H9 (cell line): ENCODE data around the gene AP1S1. TPM values are rescaled to one million over a fixed set of nuclear protein-coding genes. Genes with fewer than 3 reads are reported as not detected.
A peak's percentile ranks its signal among the peaks of the same experiment; 100 is the strongest.

Experiments used
- DNase-seq: peaks from one replicate; pipeline ENCODE4 v3.0.0-alpha.2; 2017
- H2AFZ ChIP-seq: one replicate; pipeline ENCODE4 v1.6.1; 2013; ENCODE audit warnings: mild to moderate bottlenecking, low read length, control low read depth, moderate library complexity
- H2AK5ac ChIP-seq: 2 replicates; pipeline ENCODE4 v1.6.1; 2013; ENCODE audit warnings: low read length, control low read depth, mixed read lengths; ENCODE audit not compliant: insufficient read length
- H2BK120ac ChIP-seq: one replicate; pipeline ENCODE4 v1.6.1; 2013; ENCODE audit warnings: low read depth, mild to moderate bottlenecking, low read length, control low read depth, inconsistent platforms; ENCODE audit not compliant: poor library complexity, severe bottlenecking
- H2BK12ac ChIP-seq: 2 replicates; pipeline ENCODE4 v1.6.1; 2013; ENCODE audit warnings: low read length, control low read depth, mixed read lengths, low read depth; ENCODE audit not compliant: insufficient read length
- H2BK15ac ChIP-seq: 2 replicates; pipeline ENCODE4 v1.6.1; 2013; ENCODE audit warnings: low read depth, low read length, control low read depth
- H2BK20ac ChIP-seq: one replicate; pipeline ENCODE4 v1.6.1; 2013; ENCODE audit warnings: low read depth, mild to moderate bottlenecking, low read length, control low read depth, inconsistent platforms; ENCODE audit not compliant: poor library complexity, severe bottlenecking
- H2BK5ac ChIP-seq: 2 replicates; pipeline ENCODE4 v1.6.1; 2013; ENCODE audit warnings: low read length, control low read depth, mixed read lengths; ENCODE audit not compliant: insufficient read length
- H3K14ac ChIP-seq: 2 replicates; pipeline ENCODE4 v1.6.1; 2013; ENCODE audit warnings: low read length, control low read depth; ENCODE audit not compliant: insufficient read depth
- H3K18ac ChIP-seq: 2 replicates; pipeline ENCODE4 v1.6.1; 2013; ENCODE audit warnings: low read depth, mild to moderate bottlenecking, mixed read lengths, low read length, control low read depth; ENCODE audit not compliant: insufficient read length
- H3K23ac ChIP-seq: 2 replicates; pipeline ENCODE4 v1.6.1; 2013; ENCODE audit warnings: low read length, control low read depth, mixed read lengths, low read depth; ENCODE audit not compliant: insufficient read length
- H3K23me2 ChIP-seq: 2 replicates; pipeline ENCODE4 v1.6.1; 2013; ENCODE audit warnings: low read depth, mild to moderate bottlenecking, mixed read lengths, low read length, control low read depth; ENCODE audit not compliant: insufficient read length, poor library complexity, severe bottlenecking
- H3K27ac ChIP-seq: 2 replicates; pipeline ENCODE4 v1.5.1; 2013; ENCODE audit warnings: low read length, control low read depth, mixed read lengths, low read depth; ENCODE audit not compliant: insufficient read length
- H3K27me3 ChIP-seq: 2 replicates; pipeline ENCODE4 v1.6.1; 2013; ENCODE audit warnings: low read length, control low read depth, inconsistent platforms; ENCODE audit not compliant: insufficient read depth
- H3K4ac ChIP-seq: 2 replicates; pipeline ENCODE4 v1.6.1; 2013; ENCODE audit warnings: low read depth, mild to moderate bottlenecking, control low read depth, inconsistent platforms, low read length, moderate library complexity
- H3K4me1 ChIP-seq: 2 replicates; pipeline ENCODE4 v1.6.1; 2013; ENCODE audit warnings: low read length, control low read depth, inconsistent platforms; ENCODE audit not compliant: insufficient read depth
- H3K4me2 ChIP-seq: 2 replicates; pipeline ENCODE4 v1.6.1; 2013; ENCODE audit warnings: low read length, control low read depth, mixed read lengths; ENCODE audit not compliant: insufficient read length, insufficient read depth
- H3K56ac ChIP-seq: 2 replicates; pipeline ENCODE4 v1.6.1; 2013; ENCODE audit warnings: low read depth, mild to moderate bottlenecking, mixed read lengths, low read length, control low read depth; ENCODE audit not compliant: insufficient read length
- H3K79me1 ChIP-seq: 2 replicates; pipeline ENCODE4 v1.6.1; 2013; ENCODE audit warnings: low read depth, mild to moderate bottlenecking, moderate library complexity, low read length, control low read depth, inconsistent platforms; ENCODE audit not compliant: insufficient read depth, poor library complexity, severe bottlenecking
- H3K79me2 ChIP-seq: 2 replicates; pipeline ENCODE4 v1.6.1; 2013; ENCODE audit warnings: low read length, control low read depth, inconsistent platforms; ENCODE audit not compliant: insufficient read depth
- H3K9ac ChIP-seq: 2 replicates; pipeline ENCODE4 v1.6.1; 2013; ENCODE audit warnings: low read length, control low read depth, mixed read lengths; ENCODE audit not compliant: insufficient read length; ENCODE audit errors: extremely low read depth
- H3K9me3 ChIP-seq: one replicate; pipeline ENCODE4 v1.6.1; 2013; ENCODE audit warnings: low read depth, low read length, inconsistent platforms; ENCODE audit not compliant: control insufficient read depth
- H3T11ph ChIP-seq: one replicate; pipeline ENCODE4 v1.6.1; 2013; ENCODE audit warnings: mild to moderate bottlenecking, low read length, control low read depth, inconsistent platforms
- H4K20me1 ChIP-seq: one replicate; pipeline ENCODE4 v1.6.1; 2013; ENCODE audit not compliant: control insufficient read depth, insufficient read length, insufficient read depth
- H4K5ac ChIP-seq: 2 replicates; pipeline ENCODE4 v1.6.1; 2013; ENCODE audit warnings: low read depth, mild to moderate bottlenecking, mixed read lengths, low read length, control low read depth; ENCODE audit not compliant: insufficient read length
- H4K8ac ChIP-seq: replicated peaks from 2 replicates; pipeline ENCODE4 v1.6.1; 2013; ENCODE audit warnings: low read length, control low read depth, mixed read lengths, low read depth; ENCODE audit not compliant: insufficient read length
- H4K91ac ChIP-seq: 2 replicates; pipeline ENCODE4 v1.6.1; 2013; ENCODE audit warnings: low read depth, mild to moderate bottlenecking, moderate library complexity, mixed read lengths, low read length, control low read depth; ENCODE audit not compliant: insufficient read length
- H3K27ac Mint-ChIP-seq, 3 experiments: 2 replicates in 2 of 3; 3 replicates in 1 of 3; pipeline ENCODE4 v1.8.0; 2020 to 2021; ENCODE audit warnings: mixed read lengths in 3 of 3, mild to moderate bottlenecking in 1 of 3, moderate library complexity in 1 of 3
- H3K27me3 Mint-ChIP-seq: 2 replicates; pipeline ENCODE4 v1.8.0; 2021; ENCODE audit warnings: low read depth, mild to moderate bottlenecking, moderate library complexity, mixed read lengths
- H3K36me3 Mint-ChIP-seq, 3 experiments: 2 replicates in 2 of 3; 3 replicates in 1 of 3; pipeline ENCODE4 v1.8.0; 2020 to 2021; ENCODE audit warnings: low read depth in 3 of 3, mixed read lengths in 3 of 3; ENCODE audit not compliant: insufficient read depth in 1 of 3
- H3K4me1 Mint-ChIP-seq, 2 experiments: 2 replicates each; pipeline ENCODE4 v1.8.0; 2020; ENCODE audit warnings: mixed read lengths in 2 of 2
- H3K4me3 Mint-ChIP-seq, 2 experiments: 2 replicates in 1 of 2; 3 replicates in 1 of 2; pipeline ENCODE4 v1.8.0; 2020 to 2021; ENCODE audit warnings: mild to moderate bottlenecking in 2 of 2, mixed read lengths in 2 of 2, moderate library complexity in 1 of 2
- H3K9me3 Mint-ChIP-seq, 2 experiments: 2 replicates in 1 of 2; 3 replicates in 1 of 2; pipeline ENCODE4 v1.8.0; 2020; ENCODE audit warnings: mild to moderate bottlenecking in 2 of 2, mixed read lengths in 2 of 2, moderate library complexity in 1 of 2
- WGBS: extraction: QIAGEN DNeasy Blood & Tissue Kit; methylation state at CpG from one replicate; pipeline ENCODE4 v1.1.7; 2013; ENCODE audit warnings: missing lambda C conversion rate, low lambda C conversion rate, mixed read lengths; ENCODE audit not compliant: insufficient read length; ENCODE audit errors: extremely low coverage; 5-methylcytosine and 5-hydroxymethylcytosine counted together
- total RNA-seq: library from RNA; stranded (reverse); gene quantifications from 2 replicates; pipeline ENCODE4 v1.2.1, GENCODE V29; 2021
- TF ChIP-seq, protein P1 (sequence below): fragments of 200-600 bp; sonication (generic); conservative IDR thresholded peaks from 3 replicates; pipeline ENCODE4 v1.8.0; 2021; ENCODE audit warnings: antibody characterized with exemption, mild to moderate bottlenecking

AP1S1 gene
- total RNA-seq, 1 experiment from 2014 or later = 65.2 TPM

DNA sequence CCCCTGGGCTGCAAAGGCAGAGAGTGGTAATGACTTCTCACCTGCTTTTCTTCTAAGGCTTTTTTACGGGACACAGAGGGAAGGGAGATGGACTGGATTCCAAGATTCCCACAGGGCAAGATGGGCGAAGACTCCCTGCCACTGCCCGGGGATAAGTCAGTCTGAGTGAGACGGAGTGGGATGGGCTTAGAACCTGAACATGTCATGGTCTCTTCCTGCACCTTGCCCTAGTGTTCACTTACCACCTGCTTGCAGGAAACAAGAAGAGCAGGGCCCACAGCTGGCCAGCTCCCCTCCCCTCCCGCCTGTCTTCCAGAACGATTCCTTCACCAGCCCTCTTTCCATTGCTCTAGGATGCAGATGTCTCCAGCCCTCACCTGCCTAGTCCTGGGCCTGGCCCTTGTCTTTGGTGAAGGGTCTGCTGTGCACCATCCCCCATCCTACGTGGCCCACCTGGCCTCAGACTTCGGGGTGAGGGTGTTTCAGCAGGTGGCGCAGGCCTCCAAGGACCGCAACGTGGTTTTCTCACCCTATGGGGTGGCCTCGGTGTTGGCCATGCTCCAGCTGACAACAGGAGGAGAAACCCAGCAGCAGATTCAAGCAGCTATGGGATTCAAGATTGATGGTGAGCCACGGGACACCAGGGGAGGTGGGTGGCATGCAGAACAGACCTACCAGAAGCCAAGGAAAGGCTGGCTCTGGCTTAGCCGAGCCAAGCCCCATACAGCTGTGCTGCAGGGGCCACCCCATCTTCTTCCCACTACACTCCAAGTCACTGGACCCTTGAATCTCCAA is 26.0 kb upstream of the AP1S1 start:
- WGBS = no CpG with 5 or more reads among the region's 14 CpGs
- Histone ChIP-seq H3K23ac (no peak overlapping the region), H2BK120ac (no peak overlapping the region), H4K91ac (no peak overlapping the region), H4K8ac (no peak overlapping the region), H3K4me2 (no peak overlapping the region), H3T11ph (no peak overlapping the region), H2AFZ (no peak overlapping the region), H3K27ac (no peak overlapping the region), H3K14ac (no peak overlapping the region; the same call in 1 of the 2 replicates), H3K4ac (no peak overlapping the region), H3K4me1 (peaks cover 6% of the 10 kb centered on the region; the same call in 1 of the 2 replicates), H3K18ac (no peak overlapping the region), H4K20me1 (no peaks in the 10 kb centered on the region), H2BK12ac (no peak overlapping the region), H2BK15ac (no peak overlapping the region), H3K79me2 (no peaks in the 10 kb centered on the region), H3K9ac (no peak overlapping the region), H3K9me3 (no peaks in the 10 kb centered on the region), H3K27me3 (no peaks in the 10 kb centered on the region), H2AK5ac (no peak overlapping the region), H2BK5ac (no peak overlapping the region), H3K79me1 (no peaks in the 10 kb centered on the region), H2BK20ac (no peak overlapping the region), H3K23me2 (no peaks in the 10 kb centered on the region), H3K56ac (no peak overlapping the region), H4K5ac (no peak overlapping the region)
- H3K27me3 Mint-ChIP-seq = peaks cover 6% of the 10 kb centered on the region
- peaks cover 0 to 15% (median 5%) of the 10 kb centered on the region in 3 experiments; a peak in 4 of 7 replicates for H3K36me3 Mint-ChIP-seq
- peak overlapping the region in 1 of 3 experiments; percentile 68; a peak in 1 of 7 replicates for H3K27ac Mint-ChIP-seq
- DNase-seq = no peak
- H3K4me3 Mint-ChIP-seq = 0 out of 5 replicates have a peak overlapping the region, but pooled peaks of 1 of the 2 experiments have one; percentile 15
- TF ChIP-seq, protein P1, sequence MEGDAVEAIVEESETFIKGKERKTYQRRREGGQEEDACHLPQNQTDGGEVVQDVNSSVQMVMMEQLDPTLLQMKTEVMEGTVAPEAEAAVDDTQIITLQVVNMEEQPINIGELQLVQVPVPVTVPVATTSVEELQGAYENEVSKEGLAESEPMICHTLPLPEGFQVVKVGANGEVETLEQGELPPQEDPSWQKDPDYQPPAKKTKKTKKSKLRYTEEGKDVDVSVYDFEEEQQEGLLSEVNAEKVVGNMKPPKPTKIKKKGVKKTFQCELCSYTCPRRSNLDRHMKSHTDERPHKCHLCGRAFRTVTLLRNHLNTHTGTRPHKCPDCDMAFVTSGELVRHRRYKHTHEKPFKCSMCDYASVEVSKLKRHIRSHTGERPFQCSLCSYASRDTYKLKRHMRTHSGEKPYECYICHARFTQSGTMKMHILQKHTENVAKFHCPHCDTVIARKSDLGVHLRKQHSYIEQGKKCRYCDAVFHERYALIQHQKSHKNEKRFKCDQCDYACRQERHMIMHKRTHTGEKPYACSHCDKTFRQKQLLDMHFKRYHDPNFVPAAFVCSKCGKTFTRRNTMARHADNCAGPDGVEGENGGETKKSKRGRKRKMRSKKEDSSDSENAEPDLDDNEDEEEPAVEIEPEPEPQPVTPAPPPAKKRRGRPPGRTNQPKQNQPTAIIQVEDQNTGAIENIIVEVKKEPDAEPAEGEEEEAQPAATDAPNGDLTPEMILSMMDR = no peak
- peaks cover 6 to 7% of the 10 kb centered on the region in 2 experiments; a peak in 3 of 5 replicates for H3K9me3 Mint-ChIP-seq
- peaks cover 33 to 40% of the 10 kb centered on the region in 2 experiments for H3K4me1 Mint-ChIP-seq
